Measurements from ENCODE around the gene MARCHF3.

- TF ChIP-seq CTCF (conservative IDR thresholded peaks at IDR 0.05; ENCODE audit: low read length) (no peak), EZH2phosphoT487 (IDR thresholded peaks at IDR 0.05; ENCODE audit: borderline replicate concordance, low read depth, low read length) (no peak)
Measured at GRCh38 chr5:126863402-126863801, 167.0 kb downstream of the MARCHF3 start.
